GM23338 (cell line): ENCODE results near the gene EFCAB6. TPM values are rescaled to one million over a fixed set of nuclear protein-coding genes. Genes with fewer than 3 reads are reported as not detected.

Experiments
- ATAC-seq: fragments of 200-7000 bp; cut with Tn5 transposase; 3 replicates; pipeline ENCODE4 v1.9.1; 2020
- DNase-seq: peaks from one replicate; pipeline ENCODE4 v3.0.0-alpha.2; 2015; ENCODE audit warnings: low spot score
- H2AFZ ChIP-seq: fragments of 200-600 bp; sonication (generic); 2 replicates; pipeline ENCODE4 v1.8.0; 2016; ENCODE audit warnings: antibody characterized with exemption, mild to moderate bottlenecking, moderate library complexity
- H3F3A ChIP-seq: fragments of 200-600 bp; sonication (generic); replicated peaks from 2 replicates; pipeline ENCODE4 v1.8.0; 2017; ENCODE audit warnings: antibody characterized with exemption, mixed run types, low read depth
- H3K27ac ChIP-seq: fragments of 200-600 bp; sonication (generic); 2 replicates; pipeline ENCODE4 v1.6.1; 2016; ENCODE audit warnings: low read depth
- H3K27me3 ChIP-seq: fragments of 200-600 bp; sonication (generic); 2 replicates; pipeline ENCODE4 v1.8.0; 2016; ENCODE audit warnings: mild to moderate bottlenecking, mixed run types, moderate library complexity; ENCODE audit not compliant: insufficient read depth
- H3K36me3 ChIP-seq: fragments of 200-600 bp; sonication (generic); 2 replicates; pipeline ENCODE4 v1.8.0; 2016; ENCODE audit warnings: mild to moderate bottlenecking; ENCODE audit not compliant: insufficient read depth
- H3K4me1 ChIP-seq: fragments of 200-600 bp; sonication (generic); 2 replicates; pipeline ENCODE4 v1.8.0; 2016; ENCODE audit warnings: mild to moderate bottlenecking, moderate library complexity; ENCODE audit not compliant: insufficient read depth
- H3K4me2 ChIP-seq: fragments of 200-600 bp; sonication (generic); 2 replicates; pipeline ENCODE4 v1.7.1; 2017; ENCODE audit warnings: mixed run types
- H3K4me3 ChIP-seq: fragments of 200-600 bp; sonication (generic); 2 replicates; pipeline ENCODE4 v1.6.1; 2016; ENCODE audit warnings: mixed run types
- H3K79me2 ChIP-seq: fragments of 200-600 bp; sonication (generic); replicated peaks from 2 replicates; pipeline ENCODE4 v1.8.0; 2017; ENCODE audit warnings: mild to moderate bottlenecking; ENCODE audit not compliant: insufficient read depth
- H3K9me2 ChIP-seq: fragments of 200-600 bp; sonication (generic); 2 replicates; pipeline ENCODE4 v1.8.0; 2017; ENCODE audit not compliant: insufficient read depth
- H4K20me1 ChIP-seq: fragments of 200-600 bp; sonication (generic); replicated peaks from 2 replicates; pipeline ENCODE4 v1.8.0; 2017; ENCODE audit warnings: mild to moderate bottlenecking; ENCODE audit not compliant: insufficient read depth
- H3K27ac Mint-ChIP-seq: 2 replicates; pipeline ENCODE4 v1.8.0; 2020; ENCODE audit warnings: inconsistent platforms, mild to moderate bottlenecking, moderate library complexity, mixed read lengths
- H3K27me3 Mint-ChIP-seq: 3 replicates; pipeline ENCODE4 v1.8.0; 2022; ENCODE audit warnings: low read depth, mild to moderate bottlenecking, moderate library complexity, mixed read lengths, inconsistent platforms; ENCODE audit not compliant: insufficient read depth, poor library complexity
- H3K36me3 Mint-ChIP-seq: 3 replicates; pipeline ENCODE4 v1.8.0; 2021; ENCODE audit warnings: low read depth, mild to moderate bottlenecking, inconsistent platforms, moderate library complexity, mixed read lengths
- H3K4me1 Mint-ChIP-seq: 3 replicates; pipeline ENCODE4 v1.8.0; 2020; ENCODE audit warnings: mild to moderate bottlenecking, inconsistent platforms, mixed read lengths
- H3K4me3 Mint-ChIP-seq: 3 replicates; pipeline ENCODE4 v1.8.0; 2021; ENCODE audit warnings: moderate library complexity, mild to moderate bottlenecking, inconsistent platforms, mixed read lengths
- H3K9me3 Mint-ChIP-seq: 3 replicates; pipeline ENCODE4 v1.8.0; 2020; ENCODE audit warnings: moderate library complexity, mild to moderate bottlenecking, inconsistent platforms, mixed read lengths
- CREB1 ChIP-seq: fragments of 250-450 bp; sonication (Bioruptor Pico); IDR thresholded peaks from 2 replicates; pipeline ENCODE4 v1.5.0; 2020; ENCODE audit warnings: low read depth, mild to moderate bottlenecking, moderate library complexity
- ETS1 ChIP-seq: IDR thresholded peaks from 2 replicates; pipeline ENCODE4 v1.6.1; 2016; ENCODE audit warnings: antibody characterized with exemption
- EZH2 ChIP-seq: fragments of 200-600 bp; sonication (generic); IDR thresholded peaks from one replicate; pipeline ENCODE4 v1.8.0; 2017; ENCODE audit warnings: antibody characterized with exemption, mild to moderate bottlenecking, low read depth; ENCODE audit not compliant: unreplicated experiment
- JUNB ChIP-seq: IDR thresholded peaks from one replicate; pipeline ENCODE4 v1.6.1; 2016; ENCODE audit warnings: antibody characterized with exemption; ENCODE audit not compliant: unreplicated experiment
- REST ChIP-seq: IDR thresholded peaks from one replicate; pipeline ENCODE4 v1.6.1; 2018; ENCODE audit warnings: antibody characterized with exemption; ENCODE audit not compliant: unreplicated experiment
- ZNF462 ChIP-seq: fragments of 250-450 bp; sonication (Bioruptor Pico); IDR thresholded peaks from 2 replicates; pipeline ENCODE4 v1.5.0; 2020; ENCODE audit warnings: mild to moderate bottlenecking, moderate library complexity
- polyA plus RNA-seq: library from polyadenylated mRNA; unstranded; fragments of >200 nt; fragmentation: Nextera tagmentation; extraction: Ambion mirVana; gene quantifications from 2 replicates; pipeline ENCODE4 v1.2.1, GENCODE V29; 2016
- total RNA-seq: library from RNA; depleted of rRNA; stranded (reverse); fragments of >200 nt; shearing (Covaris generic); gene quantifications from 2 replicates; pipeline ENCODE4 v1.2.3, GENCODE V29; 2014

The EFCAB6 gene
- total and polyA plus RNA-seq, 2 experiments from 2014 or later = 1.1 to 1.8 TPM

- TF ChIP-seq CREB1 (no peak), JUNB (no peak), REST (no peak)
Measured at GRCh38 chr22:43533656-43534428, 278.3 kb downstream of the EFCAB6 start (continued).

GRCh38 chr22:43533156-43533530, 279.0 kb downstream of the EFCAB6 start:
- no peak overlapping the region for H3K4me2 ChIP-seq
- H3K36me3 ChIP-seq = no peaks in the 10 kb centered on the region
- H3K9me2 ChIP-seq = peaks cover 5% of the 10 kb centered on the region; the same call in 1 of the 2 replicates
- no peak overlapping the region for H3K4me3 ChIP-seq
- no peaks in the 10 kb centered on the region for H3F3A ChIP-seq
- H3K4me1 Mint-ChIP-seq = peaks cover 6% of the 10 kb centered on the region
- H3K4me3 Mint-ChIP-seq = no peak overlapping the region
- no peaks in the 10 kb centered on the region for H4K20me1 ChIP-seq
- H3K27me3 ChIP-seq = no peaks in the 10 kb centered on the region
- peaks cover 6% of the 10 kb centered on the region for H3K27me3 Mint-ChIP-seq
- H3K27ac Mint-ChIP-seq = no peak overlapping the region
- H2AFZ ChIP-seq = no peak overlapping the region
- H3K27ac ChIP-seq = no peak overlapping the region
- peaks cover 15% of the 10 kb centered on the region; the same call in 2 of the 3 replicates for H3K36me3 Mint-ChIP-seq
- no peak for DNase-seq
- no peaks in the 10 kb centered on the region for H3K4me1 ChIP-seq
- H3K9me3 Mint-ChIP-seq = peaks cover 19% of the 10 kb centered on the region; the same call in 2 of the 3 replicates
- ATAC-seq = no peak
- no peaks in the 10 kb centered on the region for H3K79me2 ChIP-seq
- TF ChIP-seq ZNF462 (CRISPR knock-in tag) = no peak
- no peak for TF ChIP-seq ETS1
- TF ChIP-seq EZH2 = no peak
- TF ChIP-seq REST = no peak
- no peak for TF ChIP-seq JUNB
